ENCODE results near the gene NANP. TPM values are rescaled to one million over a fixed set of nuclear protein-coding genes. Genes with fewer than 3 reads are reported as not detected.

NANP gene
- total RNA-seq, 1 donor from 2014 or later = 3.6 TPM

DNA sequence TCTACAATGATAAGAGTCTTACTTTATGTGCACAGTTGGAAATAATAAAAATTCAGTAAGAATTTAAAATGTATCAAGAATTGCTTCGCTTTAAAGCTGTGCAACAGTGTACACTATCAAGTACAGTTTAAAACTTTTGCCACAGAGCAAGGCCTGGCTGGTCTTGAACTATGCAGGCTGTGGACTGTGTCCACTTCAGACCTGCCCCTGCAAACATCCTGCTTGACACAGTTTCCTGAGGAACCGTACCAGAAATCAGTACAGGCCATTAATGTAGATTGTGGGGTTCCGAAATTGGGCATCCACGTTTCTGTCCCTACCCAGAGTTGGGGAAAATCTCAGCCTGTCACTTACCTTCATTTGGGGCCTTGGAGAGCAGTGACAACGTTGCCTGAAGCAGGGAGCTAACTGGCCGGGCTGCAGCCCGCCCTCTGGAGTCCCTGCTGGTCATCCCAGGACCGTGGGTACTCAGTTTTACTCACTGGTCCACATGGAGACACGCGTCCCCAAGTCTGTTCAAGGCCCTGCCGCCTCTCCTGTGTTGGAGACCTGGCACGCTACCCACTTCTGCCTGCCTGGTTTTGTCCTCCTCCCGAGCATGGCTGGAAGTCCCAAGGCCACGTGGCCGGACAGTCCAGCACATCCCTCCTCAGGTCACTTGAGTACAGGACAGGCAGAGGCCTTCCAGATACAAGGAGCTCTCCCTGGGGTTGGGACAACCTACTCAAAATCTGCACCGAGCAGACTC is 46.9 kb downstream of the NANP start:
- intact Hi-C loops (cut with micrococcal nuclease) = no loop called here
- no peak for ATAC-seq
- no peak for DNase-seq

DNA sequence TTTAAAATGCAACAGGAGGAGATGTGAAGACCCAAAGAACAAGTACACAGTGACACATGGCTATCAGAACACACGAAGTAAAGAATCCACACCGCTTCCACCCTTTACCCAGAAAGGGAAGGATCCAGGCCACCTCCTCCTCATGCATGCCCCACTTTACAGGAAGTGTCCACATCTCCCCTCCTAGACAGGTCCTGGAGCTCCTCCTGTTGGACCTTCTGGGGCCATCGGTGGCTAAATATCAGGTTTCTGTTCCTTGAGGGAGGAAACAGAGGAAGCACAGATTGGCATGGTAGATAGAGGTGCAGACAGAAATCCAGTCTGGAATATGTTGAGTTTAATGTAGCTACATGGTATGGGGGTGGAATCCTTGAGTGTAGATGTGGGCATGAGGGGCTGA is 49.4 kb downstream of the NANP start:
- DNase-seq (no peak), ATAC-seq (no peak)
- intact Hi-C loops (cut with micrococcal nuclease) = no loop called here

DNA sequence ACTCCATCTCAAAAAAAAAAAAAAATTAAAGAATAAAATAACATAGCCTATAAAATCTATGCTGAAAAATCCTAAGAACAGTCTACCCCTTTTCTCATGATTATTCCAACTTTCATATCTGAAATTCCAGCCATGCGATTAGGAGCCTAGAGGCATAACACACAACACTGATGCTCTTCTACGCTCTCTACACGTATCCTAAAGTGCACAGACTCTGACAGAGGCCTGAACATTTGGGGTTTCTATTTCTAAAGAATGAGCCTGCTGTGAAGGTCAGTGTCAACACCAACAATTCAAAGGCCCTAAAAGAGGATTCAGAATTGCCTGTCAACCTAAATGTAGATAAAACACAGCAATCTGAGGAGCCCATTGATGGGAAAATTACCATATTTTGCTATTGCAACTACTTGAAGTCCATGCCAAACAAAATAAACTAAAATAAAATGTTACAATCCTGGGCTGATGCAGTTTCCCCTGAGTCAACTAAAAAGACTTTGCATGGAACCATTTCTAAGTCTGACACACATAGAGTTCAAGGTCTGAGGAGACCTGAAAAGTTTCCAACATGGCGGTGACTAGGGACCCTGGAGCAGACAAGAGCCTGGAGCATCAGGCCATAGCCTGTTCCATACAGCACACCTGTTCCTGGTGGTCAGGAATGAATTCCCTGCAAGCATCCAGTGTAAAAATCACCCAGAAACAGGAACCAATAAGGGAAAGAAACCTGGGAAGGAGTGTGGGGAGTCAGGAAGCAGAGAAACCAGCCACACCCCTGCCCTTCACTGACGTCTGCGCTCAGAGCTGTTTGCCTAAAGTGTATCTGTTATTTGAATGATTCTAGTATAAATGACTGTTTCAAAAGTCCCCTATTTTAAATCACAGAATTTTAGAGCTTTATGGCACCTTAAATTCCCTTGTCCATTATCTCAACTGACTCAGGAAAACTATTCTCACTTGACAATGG is 50.2 kb downstream of the NANP start:
- intact Hi-C loops (cut with micrococcal nuclease) = no loop called here
- no peak for DNase-seq
- ATAC-seq = no peak

DNA sequence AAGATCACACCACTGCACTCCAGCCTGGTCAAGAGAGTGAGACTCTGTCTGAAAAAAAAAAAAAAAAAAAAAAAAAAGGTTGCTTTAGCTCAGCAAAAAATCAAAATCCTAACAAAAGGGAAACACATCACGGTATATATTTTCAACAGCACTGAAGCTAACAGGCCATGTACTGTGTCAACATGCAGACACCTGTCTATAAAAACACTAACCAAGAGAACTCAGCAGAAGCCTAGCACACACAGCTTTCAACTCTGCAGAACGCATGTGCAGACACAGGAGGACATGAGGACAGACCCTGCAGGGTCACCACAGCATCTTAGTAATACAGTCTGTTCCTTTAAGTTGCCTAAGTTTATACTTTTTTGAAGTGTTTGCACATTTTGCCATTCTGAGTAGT is 52.0 kb downstream of the NANP start:
- intact Hi-C loops (cut with micrococcal nuclease) = no loop called here
- ATAC-seq = no peak

DNA sequence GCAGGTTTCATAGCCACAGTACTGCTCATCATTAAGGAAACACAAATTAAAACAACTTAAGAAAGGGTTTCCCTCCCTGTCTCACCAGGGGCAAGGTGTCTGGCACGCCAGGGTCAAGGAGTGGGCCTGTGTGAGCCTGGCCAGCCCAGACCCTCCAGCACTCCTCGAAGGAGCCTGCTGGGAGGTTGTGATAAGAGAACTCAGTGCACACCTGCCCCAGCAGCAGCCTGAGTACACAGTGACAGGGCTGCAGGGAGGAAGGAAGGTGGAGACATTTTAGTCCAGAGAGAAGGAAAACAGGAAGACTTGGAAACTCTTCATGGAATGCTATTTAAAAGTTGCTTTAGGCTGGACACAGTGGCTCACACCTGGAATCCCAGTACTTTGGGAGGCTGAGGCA is 52.6 kb downstream of the NANP start:
- no peak for DNase-seq
- intact Hi-C loops (cut with micrococcal nuclease) = no loop called here
- no peak for ATAC-seq

More for the DNA sequence above, 52.0 kb downstream of the NANP start:
- no peak for DNase-seq

DNA sequence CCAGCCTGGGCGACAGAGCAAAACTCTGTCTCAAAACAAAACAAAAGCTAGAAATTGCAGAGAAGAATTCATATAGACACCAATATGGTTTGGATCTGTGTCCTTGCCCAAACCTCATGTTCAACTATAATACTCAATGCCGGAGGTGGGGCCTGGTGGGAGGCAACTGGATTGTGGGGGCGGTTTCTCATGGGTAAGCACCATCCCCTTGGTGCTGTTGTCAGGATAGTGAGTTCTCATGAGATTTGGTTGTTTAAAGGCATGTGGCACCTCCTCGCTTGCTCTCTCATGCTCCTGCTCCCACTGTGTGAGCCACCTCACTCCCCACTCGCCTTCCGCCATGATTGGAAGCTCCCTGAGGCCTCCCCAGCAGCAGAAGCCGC is 53.7 kb downstream of the NANP start:
- ATAC-seq = no peak
- no peak for DNase-seq
- intact Hi-C loops (cut with micrococcal nuclease) = no loop called here

DNA sequence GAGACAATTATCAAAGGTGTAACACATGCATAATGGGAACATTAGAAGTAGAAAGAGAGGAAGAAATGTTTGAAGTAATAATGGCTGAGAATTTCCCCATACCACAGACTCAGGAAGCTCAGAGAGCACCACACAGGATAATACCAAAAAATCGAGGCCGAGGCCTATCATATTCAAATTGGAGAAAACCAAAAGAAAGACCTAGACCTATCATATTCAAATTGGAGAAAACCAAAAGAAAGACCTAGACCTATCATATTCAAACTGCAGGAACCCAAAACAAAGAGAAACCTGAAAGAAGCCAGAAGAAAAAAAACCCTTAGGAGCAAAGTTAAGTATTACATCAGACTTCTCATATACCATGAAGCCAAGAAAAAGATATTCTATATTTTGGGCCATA is 56.5 kb downstream of the NANP start:
- no peak for ATAC-seq
- intact Hi-C loops (cut with micrococcal nuclease) = no loop called here
- no peak for DNase-seq

DNA sequence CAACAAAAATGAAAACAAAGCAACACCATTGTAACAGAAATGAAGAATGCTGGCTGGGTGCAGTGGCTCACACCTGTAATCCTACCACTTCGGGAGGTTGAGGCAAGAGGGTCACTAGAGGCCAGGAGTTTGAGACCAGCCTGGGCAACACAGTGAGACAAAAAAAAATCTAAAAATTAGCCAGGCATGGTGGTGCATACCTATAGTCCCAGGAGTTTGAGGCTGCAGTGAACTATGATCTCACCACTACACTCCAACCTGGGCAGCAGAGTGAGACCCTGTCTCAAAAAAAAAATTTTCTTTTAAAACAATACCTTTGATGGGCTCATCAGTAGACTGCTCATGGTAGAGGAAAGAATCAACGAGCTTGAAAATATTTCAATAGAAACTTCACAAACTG is 57.0 kb downstream of the NANP start:
- ATAC-seq (no peak), DNase-seq (no peak)
- intact Hi-C loops (cut with micrococcal nuclease) = no loop called here

DNA sequence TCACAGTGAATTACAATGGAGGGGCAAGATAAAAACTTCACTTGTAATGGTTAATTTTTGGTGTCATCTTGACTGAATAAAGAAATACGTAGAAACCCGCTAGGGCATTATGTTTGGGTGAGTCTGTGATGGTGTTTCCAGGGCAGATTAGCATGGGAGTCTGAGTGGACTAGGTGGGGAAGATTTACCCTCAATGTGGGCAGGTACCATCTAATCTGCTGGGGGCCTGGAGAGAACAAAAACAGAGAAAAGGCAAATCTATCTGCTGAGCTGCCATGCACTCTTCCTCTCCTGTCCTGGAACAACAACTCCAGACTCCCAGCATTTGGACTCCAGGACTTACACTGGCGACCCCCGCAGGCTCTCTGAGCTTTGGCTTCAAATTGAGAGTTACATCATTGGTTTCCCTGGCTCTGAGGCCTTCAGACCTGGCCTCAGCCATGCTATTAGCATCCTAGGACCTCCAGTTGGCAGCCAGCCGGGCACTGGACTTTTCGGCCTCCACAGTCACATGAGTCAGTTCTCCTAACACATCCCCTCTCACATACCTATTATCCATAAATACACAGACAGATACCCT is 58.1 kb downstream of the NANP start:
- ATAC-seq (no peak), DNase-seq (no peak)
- intact Hi-C loops (cut with micrococcal nuclease) = no loop called here

DNA sequence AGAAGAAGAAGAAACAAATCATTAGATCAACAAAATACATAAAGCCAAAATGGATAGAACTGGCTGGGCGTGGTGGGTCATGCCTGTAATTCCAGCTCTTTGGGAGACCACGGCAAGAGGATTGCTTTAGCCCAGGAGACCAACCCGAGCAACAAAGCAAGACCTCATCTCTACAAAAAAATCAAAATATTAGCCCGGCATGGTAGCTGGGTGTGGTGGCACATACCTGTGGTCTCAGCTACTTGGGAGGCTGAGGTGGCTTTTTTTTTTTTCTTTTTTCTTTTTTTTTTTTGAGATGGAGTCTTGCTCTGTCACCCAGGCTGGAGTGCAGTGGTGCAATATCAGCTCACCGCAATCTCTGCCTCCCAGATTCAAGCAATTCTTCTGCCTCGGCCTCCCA is 59.9 kb downstream of the NANP start:
- DNase-seq = no peak
- no peak for ATAC-seq
- intact Hi-C loops (cut with micrococcal nuclease) = no loop called here

DNA sequence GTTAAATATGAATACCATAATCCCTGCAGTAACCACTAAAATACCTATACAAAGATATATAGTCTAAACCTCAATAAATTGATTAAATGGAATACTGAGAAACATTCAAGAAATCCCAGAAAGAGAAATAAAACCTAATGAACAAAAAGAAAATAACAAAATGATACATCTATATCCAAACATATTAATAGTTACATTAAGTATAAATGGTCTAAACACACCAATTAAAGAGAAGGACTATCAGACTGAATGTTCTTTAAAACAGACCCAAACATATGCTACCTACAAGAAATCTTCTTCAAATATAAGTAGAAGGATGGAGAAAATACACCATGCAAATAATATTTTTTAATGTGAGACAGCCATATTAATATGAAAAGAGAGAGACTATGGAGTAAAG is 60.5 kb downstream of the NANP start:
- ATAC-seq = no peak

More for the DNA sequence above, 60.5 kb downstream of the NANP start:
- DNase-seq = no peak
- intact Hi-C loops (cut with micrococcal nuclease) = no loop called here

Other genes with a start within 250 kb of the NANP start
- 21.3 TPM for gene ABHD12, start 233.2 kb downstream of the NANP start, total RNA-seq
- gene GINS1, start 216.3 kb downstream of the NANP start, total RNA-seq = 0.94 TPM
- 7.6 TPM for gene NINL, start 38.5 kb downstream of the NANP start, total RNA-seq
- 8.3 TPM for gene ZNF337, start 72.8 kb upstream of the NANP start, total RNA-seq